ENCODE measurements around the gene TAS1R2. TPM values are rescaled to one million over a fixed set of nuclear protein-coding genes. Genes with fewer than 3 reads are reported as not detected.

TAS1R2 gene
- polyA plus RNA-seq, 1 of the 3 experiments (the other 2 are of a cell fraction): not detected

DNA sequence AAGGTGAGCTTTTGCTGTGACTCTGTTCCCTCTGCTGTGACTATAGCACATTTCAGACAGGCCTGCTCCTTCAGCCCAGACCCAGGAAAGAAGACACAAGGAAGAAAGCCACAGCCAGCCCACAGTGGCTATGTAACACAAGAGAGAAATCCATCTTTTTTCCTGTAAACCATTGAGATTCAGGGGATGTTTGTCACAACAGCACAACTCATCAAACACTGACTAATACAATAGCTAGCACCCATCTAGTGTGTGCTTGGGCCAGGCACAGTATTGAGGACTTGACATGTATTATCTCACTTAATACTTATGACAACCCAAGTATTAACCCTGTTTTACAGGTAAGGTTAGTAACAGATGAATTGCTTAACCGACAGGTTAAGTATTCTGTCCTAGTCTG is 29.8 kb downstream of the TAS1R2 start:
- Histone ChIP-seq H3K4me2 (no peak overlapping the region), H3K9me2 (no peaks in the 10 kb centered on the region), H4K20me1 (ENCODE audit: insufficient read depth) (no peaks in the 10 kb centered on the region), H2AFZ (ENCODE audit: low read depth) (no peak overlapping the region), H3K4me1 (ENCODE audit: control insufficient read depth in 1 of 2, insufficient read depth in 2 of 2, low read depth in 1 of 2, low read length in 1 of 2) (peaks cover 0 to 19% of the 10 kb centered on the region in 2 experiments; a peak in 1 of 4 replicates), H3K36me3 (replicated peaks in 1 of 2; ENCODE audit: control insufficient read depth in 1 of 2, insufficient read depth in 2 of 2, low read length in 1 of 2) (no peaks in the 10 kb centered on the region), H3K4me3 (ENCODE audit: low read depth in 2 of 2, low read length in 1 of 2) (no peak overlapping the region), H3K79me2 (ENCODE audit: insufficient read depth) (no peaks in the 10 kb centered on the region), H3K9me3 (no peaks in the 10 kb centered on the region), H3K27me3 (ENCODE audit: insufficient read depth) (no peaks in the 10 kb centered on the region; the same call in 1 of the 2 replicates), H3F3A (replicated peaks; ENCODE audit: insufficient read depth) (no peaks in the 10 kb centered on the region), H3K9ac (no peak overlapping the region), H3K27ac (ENCODE audit: low read depth in 2 of 2, low read length in 1 of 2) (no peak overlapping the region)
- ChIA-PET POLR2A (interaction anchor here (1.2 to 1.5 kb wide), 2 partner anchors 13 to 105 kb away, joined by 3 read pairs; no protein-coding TSS in a partner anchor), CTCF (interaction anchor here (1.0 to 5.5 kb wide), 7 partner anchors 8 to 232 kb away, joined by 3 to 41 read pairs (median 4); no protein-coding TSS in a partner anchor)
- WGBS (ENCODE audit: low lambda C conversion rate): 29% methylated on average over 1 of the region's 1 CpG
- no peak for DNase-seq
- TF ChIP-seq, protein P1, sequence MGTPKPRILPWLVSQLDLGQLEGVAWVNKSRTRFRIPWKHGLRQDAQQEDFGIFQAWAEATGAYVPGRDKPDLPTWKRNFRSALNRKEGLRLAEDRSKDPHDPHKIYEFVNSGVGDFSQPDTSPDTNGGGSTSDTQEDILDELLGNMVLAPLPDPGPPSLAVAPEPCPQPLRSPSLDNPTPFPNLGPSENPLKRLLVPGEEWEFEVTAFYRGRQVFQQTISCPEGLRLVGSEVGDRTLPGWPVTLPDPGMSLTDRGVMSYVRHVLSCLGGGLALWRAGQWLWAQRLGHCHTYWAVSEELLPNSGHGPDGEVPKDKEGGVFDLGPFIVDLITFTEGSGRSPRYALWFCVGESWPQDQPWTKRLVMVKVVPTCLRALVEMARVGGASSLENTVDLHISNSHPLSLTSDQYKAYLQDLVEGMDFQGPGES (IDR thresholded peaks at IDR 0.05; ENCODE audit: low read depth, low read length): no peak
- no peak for TF ChIP-seq RXRA (IDR thresholded peaks at IDR 0.05; ENCODE audit: borderline replicate concordance, low read depth)
- no peak for TF ChIP-seq RAD21 (IDR thresholded peaks at IDR 0.05; ENCODE audit: low read length)
- TF ChIP-seq, protein P2, sequence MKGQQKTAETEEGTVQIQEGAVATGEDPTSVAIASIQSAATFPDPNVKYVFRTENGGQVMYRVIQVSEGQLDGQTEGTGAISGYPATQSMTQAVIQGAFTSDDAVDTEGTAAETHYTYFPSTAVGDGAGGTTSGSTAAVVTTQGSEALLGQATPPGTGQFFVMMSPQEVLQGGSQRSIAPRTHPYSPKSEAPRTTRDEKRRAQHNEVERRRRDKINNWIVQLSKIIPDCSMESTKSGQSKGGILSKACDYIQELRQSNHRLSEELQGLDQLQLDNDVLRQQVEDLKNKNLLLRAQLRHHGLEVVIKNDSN (IDR thresholded peaks at IDR 0.05; ENCODE audit: borderline replicate concordance, low read depth): no peak
- no peak for TF ChIP-seq CHD2 (IDR thresholded peaks at IDR 0.05; ENCODE audit: low read length, partially characterized antibody)
- TF ChIP-seq, protein P3, sequence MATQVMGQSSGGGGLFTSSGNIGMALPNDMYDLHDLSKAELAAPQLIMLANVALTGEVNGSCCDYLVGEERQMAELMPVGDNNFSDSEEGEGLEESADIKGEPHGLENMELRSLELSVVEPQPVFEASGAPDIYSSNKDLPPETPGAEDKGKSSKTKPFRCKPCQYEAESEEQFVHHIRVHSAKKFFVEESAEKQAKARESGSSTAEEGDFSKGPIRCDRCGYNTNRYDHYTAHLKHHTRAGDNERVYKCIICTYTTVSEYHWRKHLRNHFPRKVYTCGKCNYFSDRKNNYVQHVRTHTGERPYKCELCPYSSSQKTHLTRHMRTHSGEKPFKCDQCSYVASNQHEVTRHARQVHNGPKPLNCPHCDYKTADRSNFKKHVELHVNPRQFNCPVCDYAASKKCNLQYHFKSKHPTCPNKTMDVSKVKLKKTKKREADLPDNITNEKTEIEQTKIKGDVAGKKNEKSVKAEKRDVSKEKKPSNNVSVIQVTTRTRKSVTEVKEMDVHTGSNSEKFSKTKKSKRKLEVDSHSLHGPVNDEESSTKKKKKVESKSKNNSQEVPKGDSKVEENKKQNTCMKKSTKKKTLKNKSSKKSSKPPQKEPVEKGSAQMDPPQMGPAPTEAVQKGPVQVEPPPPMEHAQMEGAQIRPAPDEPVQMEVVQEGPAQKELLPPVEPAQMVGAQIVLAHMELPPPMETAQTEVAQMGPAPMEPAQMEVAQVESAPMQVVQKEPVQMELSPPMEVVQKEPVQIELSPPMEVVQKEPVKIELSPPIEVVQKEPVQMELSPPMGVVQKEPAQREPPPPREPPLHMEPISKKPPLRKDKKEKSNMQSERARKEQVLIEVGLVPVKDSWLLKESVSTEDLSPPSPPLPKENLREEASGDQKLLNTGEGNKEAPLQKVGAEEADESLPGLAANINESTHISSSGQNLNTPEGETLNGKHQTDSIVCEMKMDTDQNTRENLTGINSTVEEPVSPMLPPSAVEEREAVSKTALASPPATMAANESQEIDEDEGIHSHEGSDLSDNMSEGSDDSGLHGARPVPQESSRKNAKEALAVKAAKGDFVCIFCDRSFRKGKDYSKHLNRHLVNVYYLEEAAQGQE (IDR thresholded peaks at IDR 0.05; ENCODE audit: low read depth, low read length): no peak
- TF ChIP-seq RFX5 (IDR thresholded peaks at IDR 0.05; ENCODE audit: low read length): no peak
- TF ChIP-seq EZH2phosphoT487 (IDR thresholded peaks at IDR 0.05; ENCODE audit: borderline replicate concordance, low read depth): no peak
- TF ChIP-seq, protein P4, sequence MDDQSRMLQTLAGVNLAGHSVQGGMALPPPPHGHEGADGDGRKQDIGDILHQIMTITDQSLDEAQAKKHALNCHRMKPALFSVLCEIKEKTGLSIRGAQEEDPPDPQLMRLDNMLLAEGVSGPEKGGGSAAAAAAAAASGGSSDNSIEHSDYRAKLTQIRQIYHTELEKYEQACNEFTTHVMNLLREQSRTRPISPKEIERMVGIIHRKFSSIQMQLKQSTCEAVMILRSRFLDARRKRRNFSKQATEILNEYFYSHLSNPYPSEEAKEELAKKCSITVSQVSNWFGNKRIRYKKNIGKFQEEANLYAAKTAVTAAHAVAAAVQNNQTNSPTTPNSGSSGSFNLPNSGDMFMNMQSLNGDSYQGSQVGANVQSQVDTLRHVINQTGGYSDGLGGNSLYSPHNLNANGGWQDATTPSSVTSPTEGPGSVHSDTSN (IDR thresholded peaks at IDR 0.05): no peak
- TF ChIP-seq NRF1 (IDR thresholded peaks at IDR 0.05; ENCODE audit: low read depth, low read length): no peak
- no peak for TF ChIP-seq GABPA (IDR thresholded peaks at IDR 0.05; ENCODE audit: low read depth)
